RPMI7951 (cell line): ENCODE measurements around the gene SUCO. TPM values are rescaled to one million over a fixed set of nuclear protein-coding genes. Genes with fewer than 3 reads are reported as not detected.
"Not testable (repeated sequence)": the region's sequence is repeated elsewhere in the genome, so short reads cannot be mapped to it uniquely, and the experiment has no call there.

Experiments
- DNase-seq: peaks from one replicate; pipeline ENCODE4 v3.0.0-alpha.2; 2012; ENCODE audit warnings: low read depth
- total RNA-seq: library from RNA; depleted of rRNA; stranded (reverse); fragments of >200 nt; shearing (Covaris generic); gene quantifications from 2 replicates; pipeline ENCODE4 v1.2.3, GENCODE V29; 2014; rRNA removed

SUCO gene, protein sequence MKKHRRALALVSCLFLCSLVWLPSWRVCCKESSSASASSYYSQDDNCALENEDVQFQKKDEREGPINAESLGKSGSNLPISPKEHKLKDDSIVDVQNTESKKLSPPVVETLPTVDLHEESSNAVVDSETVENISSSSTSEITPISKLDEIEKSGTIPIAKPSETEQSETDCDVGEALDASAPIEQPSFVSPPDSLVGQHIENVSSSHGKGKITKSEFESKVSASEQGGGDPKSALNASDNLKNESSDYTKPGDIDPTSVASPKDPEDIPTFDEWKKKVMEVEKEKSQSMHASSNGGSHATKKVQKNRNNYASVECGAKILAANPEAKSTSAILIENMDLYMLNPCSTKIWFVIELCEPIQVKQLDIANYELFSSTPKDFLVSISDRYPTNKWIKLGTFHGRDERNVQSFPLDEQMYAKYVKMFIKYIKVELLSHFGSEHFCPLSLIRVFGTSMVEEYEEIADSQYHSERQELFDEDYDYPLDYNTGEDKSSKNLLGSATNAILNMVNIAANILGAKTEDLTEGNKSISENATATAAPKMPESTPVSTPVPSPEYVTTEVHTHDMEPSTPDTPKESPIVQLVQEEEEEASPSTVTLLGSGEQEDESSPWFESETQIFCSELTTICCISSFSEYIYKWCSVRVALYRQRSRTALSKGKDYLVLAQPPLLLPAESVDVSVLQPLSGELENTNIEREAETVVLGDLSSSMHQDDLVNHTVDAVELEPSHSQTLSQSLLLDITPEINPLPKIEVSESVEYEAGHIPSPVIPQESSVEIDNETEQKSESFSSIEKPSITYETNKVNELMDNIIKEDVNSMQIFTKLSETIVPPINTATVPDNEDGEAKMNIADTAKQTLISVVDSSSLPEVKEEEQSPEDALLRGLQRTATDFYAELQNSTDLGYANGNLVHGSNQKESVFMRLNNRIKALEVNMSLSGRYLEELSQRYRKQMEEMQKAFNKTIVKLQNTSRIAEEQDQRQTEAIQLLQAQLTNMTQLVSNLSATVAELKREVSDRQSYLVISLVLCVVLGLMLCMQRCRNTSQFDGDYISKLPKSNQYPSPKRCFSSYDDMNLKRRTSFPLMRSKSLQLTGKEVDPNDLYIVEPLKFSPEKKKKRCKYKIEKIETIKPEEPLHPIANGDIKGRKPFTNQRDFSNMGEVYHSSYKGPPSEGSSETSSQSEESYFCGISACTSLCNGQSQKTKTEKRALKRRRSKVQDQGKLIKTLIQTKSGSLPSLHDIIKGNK (N-terminal part only)
- total RNA-seq, result 16.8 and 23.4 TPM in 2 replicates

DNA sequence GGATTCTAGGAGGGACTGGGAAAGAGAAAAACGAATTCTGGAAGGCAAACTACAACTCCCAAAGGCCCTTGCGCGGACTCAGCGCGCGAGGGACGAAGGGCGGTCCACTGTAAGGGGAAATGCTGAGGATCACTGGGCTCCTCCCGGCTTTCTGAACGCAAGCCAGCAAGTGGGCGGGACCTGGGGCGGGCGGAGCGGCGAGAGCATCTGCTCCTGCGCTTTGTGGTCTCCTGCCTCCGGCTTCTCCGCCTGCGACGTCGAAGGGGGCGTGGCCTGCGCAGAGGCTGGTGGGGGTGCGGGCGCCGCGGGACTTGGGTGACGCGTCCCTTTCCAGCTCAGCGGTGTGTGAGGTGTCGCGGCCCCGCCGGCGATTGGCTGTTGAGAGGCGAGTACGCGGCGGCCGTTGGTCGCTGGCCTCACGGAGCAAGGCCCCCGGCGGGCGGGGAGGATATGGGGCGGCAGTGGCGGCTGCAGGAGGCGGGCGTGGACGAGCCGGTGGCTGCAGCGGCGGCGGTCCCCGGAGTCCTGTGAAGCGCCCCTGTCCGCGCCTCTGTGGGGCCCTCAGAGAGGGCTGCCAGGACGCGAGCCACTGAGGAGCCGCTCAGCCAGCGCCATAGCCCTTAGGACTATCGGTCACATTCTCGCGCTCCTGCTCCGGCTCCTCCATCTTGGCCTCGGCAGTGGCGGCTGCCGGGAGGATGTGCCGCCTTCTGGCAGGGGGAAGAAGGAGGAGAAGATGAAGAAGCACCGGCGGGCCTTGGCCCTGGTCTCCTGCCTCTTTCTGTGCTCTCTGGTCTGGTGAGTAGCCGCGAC is at the start of gene SUCO:
TSS of gene SUCO (plus strand) at position 451 of the 813 bp plus-strand sequence. CDS start at position 737, 286 bp downstream.
- DNase-seq, result peak; percentile 98

DNA sequence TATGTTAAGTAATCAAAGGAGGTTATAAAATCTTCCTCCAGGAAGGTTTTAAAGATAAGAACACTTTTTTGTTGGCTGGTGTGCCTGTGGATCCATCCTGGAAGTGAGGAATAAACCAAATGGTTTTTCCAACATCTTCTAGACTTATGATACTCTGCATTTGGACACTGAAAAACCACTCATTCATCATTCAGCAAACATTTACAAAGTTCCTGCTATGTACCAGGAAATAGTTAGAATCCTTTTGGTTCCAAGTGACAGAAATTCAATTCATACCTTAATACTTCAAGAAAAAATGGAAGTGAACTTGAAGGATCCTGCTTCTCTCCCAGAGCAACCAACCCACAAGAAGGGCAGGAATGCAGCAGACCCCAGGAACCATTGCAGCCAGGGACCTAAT is 49.5 kb upstream of the SUCO start:
- DNase-seq, result no peak

DNA sequence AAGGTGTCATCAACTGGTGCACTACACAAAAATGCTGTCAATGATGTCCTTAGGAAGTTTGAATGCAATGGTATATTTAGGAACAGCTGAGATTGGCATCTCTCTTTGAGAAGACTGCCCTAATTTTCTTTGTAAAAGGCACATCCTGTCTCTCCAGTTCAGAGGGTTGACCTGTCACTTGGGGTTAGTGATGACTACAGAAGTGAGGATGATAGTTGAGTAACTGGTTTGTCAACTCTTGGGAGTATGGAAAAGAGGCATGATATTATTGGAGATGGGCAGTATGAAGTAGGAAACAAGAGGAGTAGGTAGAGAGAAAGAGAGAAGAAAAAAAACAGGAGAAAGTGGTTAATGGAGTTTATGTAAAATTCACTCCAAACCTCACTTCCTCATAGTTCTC is 48.7 kb upstream of the SUCO start:
- no peak for DNase-seq

DNA sequence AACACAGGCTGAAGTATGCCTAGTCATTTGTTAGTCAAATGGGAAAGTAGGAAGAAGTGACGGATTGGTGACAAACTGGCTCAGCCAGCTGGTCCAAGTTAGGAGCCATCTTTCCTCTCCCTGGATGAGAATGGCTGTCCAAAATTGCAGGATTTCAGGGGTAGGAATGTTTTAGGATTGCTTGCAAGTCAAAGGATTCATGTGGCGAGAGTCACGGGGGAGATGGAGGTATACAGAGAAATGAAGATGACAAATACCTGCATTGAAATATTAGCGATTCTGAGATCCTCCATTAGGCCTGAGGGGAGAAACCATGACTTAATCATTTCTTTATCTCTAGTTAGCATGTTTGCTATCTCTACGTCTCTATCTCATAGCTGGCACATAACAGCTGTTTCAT is 47.3 kb upstream of the SUCO start:
- no peak for DNase-seq

DNA sequence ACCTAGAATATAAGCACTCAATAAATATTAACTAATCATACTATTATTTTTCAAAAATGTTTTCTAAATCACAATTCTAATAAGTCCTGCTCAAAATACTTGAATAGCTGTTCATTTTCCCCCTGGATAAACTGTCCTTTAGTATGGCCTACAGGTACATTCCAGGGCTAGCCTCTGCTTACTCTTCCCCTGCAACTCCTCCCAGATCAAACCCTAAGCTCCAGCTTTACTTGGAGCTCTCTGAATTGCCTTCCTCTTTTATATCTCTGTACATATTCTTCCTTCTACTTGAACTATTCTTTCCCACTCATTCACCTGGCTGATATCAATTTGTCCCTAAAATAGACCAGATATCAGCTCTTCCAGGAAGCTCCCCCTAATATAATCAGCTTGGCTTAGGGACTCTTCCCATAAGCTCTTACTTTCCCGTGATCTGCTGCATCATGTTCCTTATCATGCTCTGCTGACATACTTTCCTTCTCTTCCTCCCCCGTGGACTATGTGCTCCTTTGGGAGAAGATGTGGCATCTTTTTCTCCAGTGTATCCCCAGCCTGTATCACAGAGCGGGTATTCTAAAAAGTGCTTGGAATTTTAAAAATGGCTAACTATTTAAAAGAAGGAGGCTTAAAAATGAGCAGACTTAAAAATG is 46.0 kb upstream of the SUCO start:
- DNase-seq, result no peak

DNA sequence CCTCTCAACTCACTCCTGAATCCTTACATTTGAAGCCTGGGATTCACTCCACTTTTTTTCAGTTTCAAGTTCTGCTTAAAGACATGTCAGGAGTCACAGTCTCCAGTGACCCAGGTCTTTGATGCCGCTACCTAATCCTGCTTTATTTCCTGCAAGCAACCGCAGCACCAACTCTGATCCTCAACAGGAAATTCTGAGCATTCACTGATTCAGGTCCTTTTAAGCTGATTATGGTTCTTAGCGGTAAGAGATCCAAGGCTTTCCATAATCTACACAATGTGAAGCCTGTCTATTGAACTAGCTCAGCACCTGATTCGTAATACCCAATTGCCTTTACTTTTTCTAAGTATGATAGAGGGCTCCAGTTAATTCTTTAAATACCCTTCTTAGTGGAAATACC is 45.4 kb upstream of the SUCO start:
- no peak for DNase-seq

DNA sequence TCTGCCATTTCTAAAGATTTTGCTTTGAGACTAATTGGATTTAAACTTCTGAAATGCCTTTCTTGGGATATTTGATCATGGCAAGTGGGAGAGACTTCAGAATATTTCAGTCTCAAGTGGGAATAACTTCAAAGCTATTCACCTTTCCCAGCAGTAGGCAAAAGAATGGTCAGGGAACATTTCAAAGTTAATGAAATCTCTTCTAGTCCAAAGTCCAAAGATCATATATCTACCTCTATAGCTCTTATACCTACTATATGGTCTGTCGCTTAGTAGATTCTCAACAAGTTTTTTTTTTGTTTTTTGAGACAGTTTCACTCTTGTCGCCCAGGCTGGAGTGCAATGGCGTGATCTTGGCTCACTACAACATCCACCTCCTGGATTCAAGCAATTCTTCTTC is 44.6 kb upstream of the SUCO start:
- DNase-seq, result no peak

DNA sequence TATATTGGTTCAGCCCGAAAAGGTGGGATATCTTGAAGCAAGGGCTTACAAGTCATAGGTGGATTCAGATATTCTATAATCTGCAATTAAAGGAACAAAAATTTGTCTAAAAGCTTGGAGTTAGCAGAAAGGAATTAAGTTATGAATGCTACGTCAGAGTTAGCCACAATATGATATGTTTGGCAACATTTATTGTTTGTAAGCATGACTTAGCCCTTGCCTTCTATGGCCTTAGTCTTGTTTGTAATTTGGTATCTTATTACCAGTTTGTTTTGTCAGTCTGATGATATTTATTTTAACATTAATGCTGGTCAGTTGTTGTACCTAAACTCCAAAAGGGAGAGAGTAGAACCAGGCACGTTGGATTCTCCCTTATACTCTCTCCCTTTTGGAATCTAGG is 43.1 kb upstream of the SUCO start:
- DNase-seq, result no peak

DNA sequence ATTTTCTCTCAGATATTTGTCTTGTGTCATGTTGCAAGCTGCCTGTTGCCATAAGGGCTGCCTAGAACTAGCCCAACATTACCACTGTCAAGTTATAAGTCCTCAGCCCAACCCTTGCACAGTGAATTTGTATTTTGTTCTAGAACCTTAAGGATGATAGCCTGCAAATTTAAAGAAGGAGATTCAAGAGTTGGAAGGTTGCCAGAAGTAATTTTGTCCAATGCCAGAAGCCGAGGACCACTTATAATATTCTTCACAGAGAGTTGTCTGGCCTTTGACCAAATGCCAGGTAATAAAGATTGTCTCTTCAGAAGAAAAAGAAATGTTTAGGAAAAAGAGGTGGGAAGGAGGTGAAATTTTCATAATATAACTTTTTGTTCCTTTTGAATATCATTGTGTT is 40.5 kb upstream of the SUCO start:
- no peak for DNase-seq

DNA sequence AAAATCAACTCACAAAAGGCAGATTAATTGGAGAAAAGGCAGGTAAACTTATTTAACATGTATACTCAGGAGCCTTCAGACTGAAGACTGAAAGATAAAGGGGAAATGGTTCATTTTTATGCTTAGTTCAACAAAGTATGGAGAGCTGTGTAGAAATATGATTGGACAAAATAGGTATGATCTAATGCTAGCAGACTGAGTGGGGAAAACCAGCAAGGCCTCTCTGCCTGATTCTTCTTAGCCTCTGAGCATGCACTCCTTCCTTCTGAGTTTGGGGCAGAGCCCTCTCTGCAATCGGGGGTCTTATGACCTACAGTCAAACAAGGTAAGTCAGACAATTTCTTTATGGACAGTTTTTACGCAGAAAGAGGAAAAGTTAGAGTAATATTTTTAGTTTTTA is 38.8 kb upstream of the SUCO start:
- no peak for DNase-seq

DNA sequence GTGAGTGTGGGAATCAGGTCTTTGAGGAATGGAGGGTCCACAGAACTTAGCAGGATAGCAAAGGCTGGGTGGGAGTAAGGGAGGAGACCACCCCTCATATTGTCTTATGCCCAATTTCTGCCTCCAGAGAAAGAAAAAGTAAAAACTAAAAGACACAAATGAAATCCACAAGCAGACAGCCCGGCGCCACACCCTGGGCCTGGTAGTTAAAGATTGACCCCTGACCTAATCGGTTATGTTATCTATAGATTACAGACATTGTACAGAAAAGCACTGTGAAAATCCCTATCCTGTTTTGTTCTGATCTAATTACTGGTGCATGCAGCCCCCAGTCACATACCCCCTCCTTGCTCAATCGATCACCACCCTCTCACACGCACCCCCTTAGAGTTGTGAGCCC is 36.8 kb upstream of the SUCO start:
- DNase-seq, result not testable (repeated sequence)

DNA sequence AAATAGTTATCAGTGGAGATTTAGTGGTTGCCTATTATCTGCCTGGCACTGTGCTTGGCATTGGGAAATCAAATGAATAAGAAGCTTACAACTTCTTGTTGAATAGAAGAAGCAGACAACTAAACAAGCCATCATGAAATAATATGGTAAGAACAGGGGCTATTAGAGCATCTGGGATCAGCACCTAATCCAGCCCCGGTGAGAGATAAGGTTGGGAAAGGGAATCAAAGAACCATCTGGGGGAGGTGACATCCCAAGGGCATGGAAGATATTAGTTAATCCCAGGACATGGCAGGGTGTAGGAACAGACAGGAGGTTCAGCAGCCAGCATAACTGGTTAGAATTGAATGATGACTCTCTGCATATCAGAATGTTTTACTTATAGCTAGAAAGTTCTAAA is 36.3 kb upstream of the SUCO start:
- no peak for DNase-seq

DNA sequence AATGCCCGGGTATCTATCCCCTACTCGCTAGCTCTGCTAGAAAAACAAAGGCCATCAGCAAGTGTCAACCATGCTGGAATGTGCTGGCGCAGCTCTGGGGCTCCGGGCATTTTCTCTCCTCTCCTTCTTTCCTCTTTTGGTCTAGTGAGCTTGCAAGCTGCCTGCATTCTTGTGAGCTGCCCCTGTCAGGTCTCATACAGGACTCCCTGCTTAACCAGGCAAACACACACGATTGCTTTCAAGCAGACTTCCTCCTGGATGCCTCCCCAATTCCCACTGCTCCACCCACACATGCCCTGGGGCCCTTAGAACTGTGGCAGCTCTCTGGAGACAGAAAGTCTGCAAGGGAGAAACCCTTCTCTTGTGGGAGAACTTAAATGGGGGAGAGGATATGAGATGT is 35.7 kb upstream of the SUCO start:
- DNase-seq, result peak; percentile 86

DNA sequence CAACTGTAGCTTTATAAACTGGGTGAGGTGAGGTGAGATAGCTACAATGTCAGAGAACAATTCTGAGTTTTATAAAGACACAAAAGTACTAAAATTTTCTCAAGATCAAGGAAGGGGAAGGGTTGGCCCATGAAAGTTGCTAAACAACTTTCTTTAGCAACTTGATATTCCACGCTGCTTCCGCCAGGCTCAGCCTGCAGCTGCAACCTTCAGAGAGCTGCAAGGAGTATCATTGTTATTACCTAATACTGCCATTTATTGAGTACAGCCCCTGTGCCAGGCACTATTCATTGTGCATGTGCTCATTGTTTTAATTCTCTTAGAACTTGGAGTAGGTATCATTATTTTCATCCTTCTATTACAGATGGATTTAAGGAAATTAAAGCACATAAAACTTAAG is 34.1 kb upstream of the SUCO start:
- DNase-seq, result no peak

DNA sequence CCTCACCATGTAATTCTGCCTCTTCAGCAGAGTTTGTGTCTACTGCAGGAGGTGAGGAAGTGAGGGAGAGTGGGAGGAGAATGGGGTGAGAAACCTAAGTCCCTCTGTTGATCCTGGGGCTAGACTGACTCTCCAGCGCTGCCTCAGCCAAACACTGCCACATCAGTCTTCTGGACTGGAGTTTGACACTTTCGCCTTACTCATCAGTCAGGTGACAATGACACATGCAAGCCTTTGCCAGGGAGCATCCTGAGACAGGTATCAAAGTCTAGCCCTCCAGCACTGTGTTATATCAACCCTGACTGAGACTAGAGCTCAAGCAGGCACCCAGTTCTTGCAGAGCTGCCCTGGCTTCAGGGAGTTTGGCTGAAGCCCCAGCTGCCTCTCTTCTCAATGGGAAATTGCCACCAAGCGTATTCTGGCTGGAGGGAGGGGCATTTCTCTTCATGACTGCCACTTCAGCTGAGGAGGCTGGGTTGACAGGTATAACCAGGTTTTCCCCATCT is 33.3 kb upstream of the SUCO start:
- DNase-seq, result peak; percentile 23

DNA sequence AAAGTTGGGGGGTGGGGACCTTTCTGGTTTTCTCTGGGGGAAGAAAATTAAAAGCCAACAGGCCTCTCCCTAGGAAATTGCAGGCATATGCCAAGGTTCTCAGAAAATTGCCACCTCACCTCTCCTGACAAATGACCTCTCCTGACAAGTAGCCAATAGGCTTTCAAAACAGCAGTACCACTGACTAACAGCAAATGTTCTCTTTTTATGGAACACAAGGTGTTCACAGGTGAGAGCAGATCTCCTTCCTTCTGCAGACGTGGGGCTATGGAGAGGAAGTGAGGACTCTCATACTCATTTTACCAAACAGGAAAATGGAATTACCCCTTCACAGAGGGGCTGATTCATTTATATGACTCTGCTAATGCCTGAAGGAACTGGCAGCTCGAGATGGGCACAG is 32.7 kb upstream of the SUCO start:
- no peak for DNase-seq

DNA sequence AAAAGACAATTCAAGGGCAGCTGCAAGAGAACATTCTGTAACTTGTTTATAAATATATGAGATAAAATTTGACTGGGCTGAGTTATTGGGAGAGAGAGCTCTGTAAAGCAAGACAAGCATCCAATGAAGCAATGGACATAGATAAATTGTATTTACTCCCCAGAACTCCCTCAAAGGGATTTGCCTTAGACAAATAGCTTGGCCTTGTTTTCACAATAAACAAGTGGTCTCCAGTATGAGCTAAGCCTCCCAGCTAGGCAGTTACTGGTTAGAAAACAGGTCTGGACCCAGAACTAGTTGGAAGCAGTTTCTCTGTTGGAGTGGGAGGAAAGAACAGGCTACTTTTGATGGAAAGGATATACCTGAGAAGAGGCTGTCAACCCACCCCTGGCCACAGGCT is 25.2 kb upstream of the SUCO start:
- no peak for DNase-seq

DNA sequence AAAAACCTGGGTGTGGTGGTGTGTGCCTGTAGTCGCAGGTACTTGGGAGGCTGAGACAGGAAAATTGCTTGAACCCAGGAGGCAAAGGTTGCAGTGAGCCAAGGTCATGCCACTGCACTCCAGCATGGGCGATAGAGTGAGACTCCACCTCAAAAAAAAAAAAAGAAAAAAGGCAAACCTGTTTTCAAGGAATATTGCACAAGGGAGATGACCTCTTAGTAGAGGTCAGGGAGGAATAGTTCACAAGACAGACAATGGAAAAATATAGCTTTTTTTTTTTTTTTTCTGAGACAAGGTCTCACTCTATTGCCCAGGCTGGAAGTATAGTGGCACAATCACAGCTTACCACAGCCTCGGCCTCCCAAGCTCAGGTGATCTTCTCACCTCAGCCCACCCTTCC is 22.5 kb upstream of the SUCO start:
- no peak for DNase-seq

DNA sequence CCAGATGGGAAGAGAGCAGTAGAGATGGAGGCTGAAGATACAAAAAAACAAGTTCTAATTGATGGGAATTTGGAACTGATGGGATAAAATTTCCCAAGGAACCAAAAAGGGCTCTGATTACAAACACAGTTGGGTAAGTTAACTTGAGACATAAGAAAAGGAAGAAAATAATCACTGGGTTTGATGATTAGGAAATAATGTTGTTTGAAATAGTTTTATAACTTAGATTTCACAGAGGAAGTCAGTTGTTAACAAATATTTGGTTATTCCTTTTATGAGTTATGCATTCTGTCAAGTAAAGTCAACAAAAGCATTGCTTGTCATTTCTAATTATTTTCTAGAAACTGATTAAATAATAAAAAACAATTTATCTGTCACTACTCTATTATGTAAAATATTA is 20.4 kb upstream of the SUCO start:
- no peak for DNase-seq

DNA sequence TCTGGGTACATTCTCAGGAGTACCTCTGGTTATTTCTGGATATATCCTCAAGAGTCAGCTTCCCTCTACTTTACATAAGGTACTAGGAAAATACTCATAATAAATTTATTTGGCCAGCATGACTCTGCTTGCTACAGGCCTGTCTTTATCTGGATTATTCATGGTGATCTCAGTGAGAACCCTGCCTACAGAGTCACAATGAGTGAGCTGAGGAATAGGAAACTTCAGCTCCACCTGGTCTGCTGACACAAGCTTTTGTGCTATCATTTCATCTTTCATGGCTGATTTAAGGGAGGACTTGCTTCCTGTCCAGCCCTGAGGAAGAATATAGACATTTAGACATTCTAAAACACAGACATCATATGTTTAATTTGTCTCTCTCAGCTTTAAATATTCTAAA is 19.5 kb upstream of the SUCO start:
- DNase-seq, result no peak

DNA sequence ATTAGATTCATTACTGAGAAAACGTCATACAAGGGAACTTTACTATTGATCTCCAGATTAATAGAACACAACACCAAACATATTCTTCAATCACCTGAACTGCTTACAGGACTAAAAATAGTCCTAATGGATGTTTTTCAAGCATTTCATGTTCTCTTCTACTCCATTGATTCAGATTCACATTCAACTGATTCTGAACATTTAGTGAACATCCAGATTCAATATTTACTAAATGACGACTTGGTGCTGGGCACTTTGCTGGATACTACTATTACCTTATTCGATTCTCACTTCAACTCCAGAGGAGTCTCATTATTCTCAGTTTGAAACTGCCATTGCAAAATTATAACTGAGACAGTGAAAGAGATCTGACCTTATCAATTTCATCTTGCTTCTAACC is 18.8 kb upstream of the SUCO start:
- DNase-seq, result no peak
